Karpas-422 (cell line): ENCODE data around the gene CRPPA. TPM values are rescaled to one million over a fixed set of nuclear protein-coding genes. Genes with fewer than 3 reads are reported as not detected.

ENCODE experiments used
- DNase-seq: peaks from one replicate; pipeline ENCODE4 v3.0.0-alpha.2; 2015
- H2AFZ ChIP-seq: fragments of 200-600 bp; sonication (generic); 2 replicates; pipeline ENCODE4 v1.6.1; 2014; ENCODE audit warnings: antibody characterized with exemption, low read length, mixed read lengths
- H3K27ac ChIP-seq: fragments of 200-600 bp; sonication (generic); 2 replicates; pipeline ENCODE4 v1.5.1; 2014; ENCODE audit warnings: mild to moderate bottlenecking, low read length, moderate library complexity
- H3K27me3 ChIP-seq: fragments of 200-600 bp; sonication (generic); 2 replicates; pipeline ENCODE4 v1.6.1; 2014; ENCODE audit warnings: low read length, mixed read lengths
- H3K36me3 ChIP-seq: fragments of 200-600 bp; sonication (generic); 2 replicates; pipeline ENCODE4 v1.6.1; 2014; ENCODE audit warnings: low read length, mixed read lengths; ENCODE audit not compliant: insufficient read depth
- H3K4me1 ChIP-seq: fragments of 200-600 bp; sonication (generic); 2 replicates; pipeline ENCODE4 v1.6.1; 2014; ENCODE audit warnings: mild to moderate bottlenecking, low read length, mixed read lengths
- H3K4me2 ChIP-seq: fragments of 200-600 bp; sonication (generic); 2 replicates; pipeline ENCODE4 v1.6.1; 2014; ENCODE audit warnings: low read length, low read depth, mild to moderate bottlenecking; ENCODE audit not compliant: poor library complexity, severe bottlenecking
- H3K4me3 ChIP-seq: fragments of 200-600 bp; sonication (generic); 2 replicates; pipeline ENCODE4 v1.5.1; 2014; ENCODE audit warnings: mild to moderate bottlenecking, antibody characterized with exemption, low read length, mixed read lengths
- H3K79me2 ChIP-seq: fragments of 200-600 bp; sonication (generic); 2 replicates; pipeline ENCODE4 v1.6.1; 2014; ENCODE audit warnings: mild to moderate bottlenecking, low read length, mixed read lengths
- H3K9ac ChIP-seq: fragments of 200-600 bp; sonication (generic); 2 replicates; pipeline ENCODE4 v1.6.0; 2014; ENCODE audit warnings: low read length
- H3K9me2 ChIP-seq: fragments of 200-600 bp; sonication (generic), shearing (Covaris generic); replicated peaks from 2 replicates; pipeline ENCODE4 v1.6.0; 2014; ENCODE audit warnings: mild to moderate bottlenecking, low read length, moderate library complexity; ENCODE audit not compliant: insufficient read depth
- H3K9me3 ChIP-seq: fragments of 300-700, 200-600 bp; sonication (generic); 2 replicates; pipeline ENCODE4 v1.6.1; 2014; ENCODE audit warnings: low read length, mixed read lengths
- H4K20me1 ChIP-seq: fragments of 200-600 bp; sonication (generic); 2 replicates; pipeline ENCODE4 v1.6.1; 2014; ENCODE audit warnings: mild to moderate bottlenecking, antibody characterized with exemption, low read length, low read depth; ENCODE audit not compliant: insufficient read depth
- total RNA-seq: library from RNA; depleted of rRNA; stranded (reverse); fragments of >200 nt; shearing (Covaris generic); gene quantifications from 2 replicates; pipeline ENCODE4 v1.2.3, GENCODE V29; 2014; ENCODE audit warnings: low replicate concordance

Gene CRPPA
- total RNA-seq, 1 experiment from 2014 or later = 0.07 TPM

DNA sequence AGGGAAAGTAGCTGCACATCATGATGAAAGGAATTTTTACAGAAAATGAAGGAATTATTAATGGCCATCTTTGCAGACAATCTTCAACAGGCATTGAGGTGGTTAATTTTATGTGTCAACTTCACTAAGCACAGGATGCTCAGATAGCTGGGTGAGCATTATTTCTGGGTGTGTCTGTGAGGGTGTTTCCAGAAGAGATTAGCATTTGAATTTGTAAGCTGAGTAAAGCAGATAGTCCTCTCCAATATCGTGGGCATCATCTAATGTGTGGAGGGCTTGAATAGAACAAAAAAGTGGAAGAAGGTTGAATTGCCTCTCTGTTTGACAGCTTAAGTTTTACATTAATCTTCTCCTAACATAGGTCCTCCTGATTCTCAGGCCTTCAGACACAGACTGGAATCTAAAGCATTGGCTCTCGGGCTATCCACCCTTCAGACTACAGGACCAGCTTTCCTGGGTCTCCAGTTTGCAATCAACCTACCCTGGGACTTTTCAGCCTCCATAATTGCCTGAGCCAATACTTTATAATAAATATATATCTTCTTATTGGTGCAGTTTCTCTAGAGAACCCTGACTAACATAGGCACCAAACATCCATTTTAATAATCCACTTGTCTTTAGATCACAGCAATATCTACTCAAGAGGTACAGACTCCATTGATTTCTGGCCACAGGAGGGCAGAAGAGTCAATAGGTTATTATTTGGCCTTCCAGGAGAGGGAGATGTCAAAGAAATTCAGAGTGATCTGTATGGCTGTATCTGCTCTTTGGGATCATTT lies 10.5 kb upstream of the CRPPA start:
- Histone ChIP-seq H3K27me3 (0 out of 2 replicates have a peak, but pooled peaks cover 2% of the 10 kb centered on the region), H3K4me1 (no peaks in the 10 kb centered on the region), H3K27ac (no peak overlapping the region), H3K9ac (no peak overlapping the region), H3K36me3 (no peaks in the 10 kb centered on the region), H3K9me3 (no peaks in the 10 kb centered on the region), H3K4me3 (no peak overlapping the region), H2AFZ (no peak overlapping the region), H3K9me2 (no peaks in the 10 kb centered on the region), H3K4me2 (no peak overlapping the region), H4K20me1 (no peaks in the 10 kb centered on the region), H3K79me2 (no peaks in the 10 kb centered on the region)
- peak; percentile 78 for DNase-seq

DNA sequence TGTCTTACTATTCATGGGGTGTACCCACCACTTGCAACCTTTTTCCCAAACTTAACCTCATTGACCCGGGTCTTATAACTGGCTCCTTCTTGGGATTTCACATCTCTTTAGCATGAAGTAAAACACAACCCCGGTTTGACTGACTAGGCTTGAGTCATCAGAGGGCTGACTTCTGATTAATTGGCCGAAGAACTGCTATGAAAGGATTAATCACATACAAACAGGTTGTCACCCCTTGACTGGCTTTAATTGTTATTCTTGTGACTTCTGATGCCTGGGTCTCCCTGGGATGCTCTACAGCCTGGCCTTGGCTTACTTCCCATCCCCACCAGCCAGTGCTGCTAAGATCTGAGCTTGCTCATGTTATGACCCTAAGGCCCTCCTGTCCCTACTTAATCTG lies 8.8 kb upstream of the CRPPA start:
- Histone ChIP-seq H3K9me3 (no peaks in the 10 kb centered on the region), H3K9me2 (no peaks in the 10 kb centered on the region), H3K36me3 (no peaks in the 10 kb centered on the region), H3K9ac (no peak overlapping the region), H3K27me3 (0 out of 2 replicates have a peak, but pooled peaks cover 2% of the 10 kb centered on the region), H3K79me2 (no peaks in the 10 kb centered on the region), H3K27ac (no peak overlapping the region), H4K20me1 (no peaks in the 10 kb centered on the region), H3K4me3 (no peak overlapping the region), H3K4me2 (no peak overlapping the region), H3K4me1 (no peaks in the 10 kb centered on the region), H2AFZ (no peak overlapping the region)
- DNase-seq = no peak

DNA sequence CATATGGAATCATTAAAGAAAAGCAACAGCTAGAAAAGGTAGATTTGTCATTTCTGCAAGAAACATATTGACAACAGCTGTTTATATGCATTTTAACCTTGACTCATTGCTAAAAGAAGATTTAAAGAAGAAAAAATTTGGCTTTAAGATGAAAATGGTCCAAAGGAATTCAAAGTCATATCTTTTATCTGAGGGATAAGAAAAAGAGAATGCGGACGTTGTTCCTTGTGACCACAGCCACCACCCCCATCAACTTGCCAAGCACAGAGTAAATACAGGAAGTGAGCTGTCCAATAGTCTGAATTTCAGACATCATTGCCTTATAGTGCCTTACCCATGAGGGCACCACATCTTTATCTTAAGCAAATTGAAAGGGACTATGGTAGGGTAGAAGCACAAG lies 7.3 kb upstream of the CRPPA start:
- Histone ChIP-seq H3K27ac (no peak overlapping the region), H3K4me1 (no peaks in the 10 kb centered on the region), H2AFZ (no peak overlapping the region)

DNA sequence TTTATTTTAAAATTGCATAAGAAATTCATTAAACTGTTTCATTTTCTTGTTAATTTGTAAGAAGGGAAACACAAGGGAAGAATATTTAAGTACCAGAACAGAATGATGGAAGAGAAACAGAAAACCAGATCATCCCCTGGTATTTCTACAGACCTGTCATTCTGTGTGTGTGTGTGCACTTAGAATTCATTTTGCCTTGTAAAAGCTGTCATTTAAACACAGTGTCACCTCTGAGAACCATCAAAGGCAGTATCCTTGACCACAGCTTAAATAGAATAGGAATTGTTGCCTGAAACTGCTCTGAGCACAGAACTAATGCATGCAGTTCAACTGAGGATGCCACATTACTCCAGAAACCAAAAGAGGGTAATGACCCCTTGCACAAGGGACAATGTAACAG lies 6.8 kb upstream of the CRPPA start:
- H3K27ac ChIP-seq = no peak overlapping the region
- H3K9me3 ChIP-seq = no peaks in the 10 kb centered on the region
- H3K9ac ChIP-seq = no peak overlapping the region
- H3K27me3 ChIP-seq = 0 out of 2 replicates have a peak, but pooled peaks cover 2% of the 10 kb centered on the region
- DNase-seq = no peak
- no peaks in the 10 kb centered on the region for H3K36me3 ChIP-seq
- H3K9me2 ChIP-seq = no peaks in the 10 kb centered on the region
- no peak overlapping the region for H2AFZ ChIP-seq
- H3K79me2 ChIP-seq = no peaks in the 10 kb centered on the region
- H3K4me1 ChIP-seq = no peaks in the 10 kb centered on the region
- no peak overlapping the region for H3K4me3 ChIP-seq
- H3K4me2 ChIP-seq = no peak overlapping the region
- H4K20me1 ChIP-seq = no peaks in the 10 kb centered on the region

More for the DNA sequence above, 7.3 kb upstream of the CRPPA start:
- no peak overlapping the region for H3K4me2 ChIP-seq
- H3K36me3 ChIP-seq = no peaks in the 10 kb centered on the region
- no peak overlapping the region for H3K9ac ChIP-seq
- no peaks in the 10 kb centered on the region for H3K79me2 ChIP-seq
- no peaks in the 10 kb centered on the region for H4K20me1 ChIP-seq
- no peak for DNase-seq
- H3K9me2 ChIP-seq = no peaks in the 10 kb centered on the region
- H3K27me3 ChIP-seq = 0 out of 2 replicates have a peak, but pooled peaks cover 2% of the 10 kb centered on the region
- H3K9me3 ChIP-seq = no peaks in the 10 kb centered on the region
- no peak overlapping the region for H3K4me3 ChIP-seq

DNA sequence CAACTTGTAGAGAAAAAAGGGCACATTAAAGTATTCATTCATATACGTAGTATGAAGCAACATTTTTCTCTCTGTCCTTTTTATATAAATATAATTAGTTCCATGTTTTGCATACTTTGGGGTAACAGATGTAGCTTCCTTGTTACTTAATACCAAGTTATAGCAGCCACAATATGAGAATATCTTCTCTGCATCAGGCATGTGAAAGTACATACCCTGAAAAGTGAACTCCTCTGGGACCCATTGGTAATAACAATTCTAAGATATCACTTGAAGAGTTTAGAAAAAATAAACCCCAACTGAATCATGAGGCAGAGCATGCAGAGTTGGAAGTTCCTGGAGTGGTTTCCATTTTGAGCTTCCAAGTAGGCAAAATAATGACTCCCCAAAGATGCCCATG lies 2.4 kb upstream of the CRPPA start:
- no peak overlapping the region for H3K4me3 ChIP-seq
- H2AFZ ChIP-seq = no peak overlapping the region
- no peaks in the 10 kb centered on the region for H3K9me3 ChIP-seq
- H3K36me3 ChIP-seq = no peaks in the 10 kb centered on the region
- no peak overlapping the region for H3K4me2 ChIP-seq
- no peaks in the 10 kb centered on the region for H3K79me2 ChIP-seq
- H3K9me2 ChIP-seq = no peaks in the 10 kb centered on the region
- H3K27me3 ChIP-seq = 0 out of 2 replicates have a peak, but pooled peaks cover 2% of the 10 kb centered on the region
- H3K27ac ChIP-seq = no peak overlapping the region
- no peaks in the 10 kb centered on the region for H4K20me1 ChIP-seq
- DNase-seq = no peak
- no peak overlapping the region for H3K9ac ChIP-seq
- peaks cover 18% of the 10 kb centered on the region for H3K4me1 ChIP-seq

DNA sequence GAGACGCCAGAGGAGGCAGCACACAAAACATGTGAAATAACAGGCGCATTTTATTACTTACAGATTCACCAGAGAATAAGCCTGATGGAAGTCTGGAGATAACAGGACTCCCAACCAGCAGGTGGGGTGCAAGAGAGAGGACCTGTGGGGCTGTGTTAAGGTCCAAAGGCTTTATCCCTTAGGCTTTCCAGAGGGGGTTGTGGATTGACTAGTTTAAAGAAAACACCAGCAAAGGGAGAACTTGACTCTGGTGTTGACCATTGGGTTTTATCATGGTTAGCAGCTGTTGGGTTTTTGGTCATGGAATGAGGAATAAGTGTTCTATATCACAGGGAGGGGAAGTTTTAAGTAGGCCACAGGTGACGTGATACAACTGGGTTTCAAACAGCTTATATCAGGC lies 1.6 kb upstream of the CRPPA start:
- Histone ChIP-seq H2AFZ (no peak overlapping the region), H4K20me1 (no peaks in the 10 kb centered on the region)

DNA sequence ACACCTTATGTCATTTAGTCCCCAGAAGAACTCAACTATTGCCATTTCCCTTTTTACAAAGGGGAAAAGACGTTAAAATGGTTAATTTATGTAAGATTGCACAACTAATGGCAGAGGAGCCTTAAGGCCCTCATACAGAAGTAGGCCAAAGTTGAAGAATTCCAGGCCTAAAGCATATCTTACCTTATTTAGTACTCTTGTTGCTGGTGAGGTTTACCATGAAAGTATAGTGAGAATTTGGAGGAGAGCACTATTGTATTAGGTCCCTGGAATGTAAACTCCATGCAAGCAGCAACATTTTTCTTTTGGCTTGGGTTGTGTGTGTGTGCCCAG lies 731 bp upstream of the CRPPA start:
- H3K4me3 ChIP-seq = no peak overlapping the region
- peak overlapping the region; percentile 12; the same call in 1 of the 2 replicates for H2AFZ ChIP-seq
- H3K79me2 ChIP-seq = no peaks in the 10 kb centered on the region
- H3K36me3 ChIP-seq = no peaks in the 10 kb centered on the region
- no peak overlapping the region for H3K9ac ChIP-seq
- H3K4me2 ChIP-seq = no peak overlapping the region
- H3K4me1 ChIP-seq = peaks cover 18% of the 10 kb centered on the region
- no peak overlapping the region for H3K27ac ChIP-seq
- no peaks in the 10 kb centered on the region for H3K9me2 ChIP-seq
- no peaks in the 10 kb centered on the region for H4K20me1 ChIP-seq
- no peaks in the 10 kb centered on the region for H3K9me3 ChIP-seq
- no peaks in the 10 kb centered on the region for H3K27me3 ChIP-seq
- no peak for DNase-seq

More for the DNA sequence above, 1.6 kb upstream of the CRPPA start:
- H3K27me3 ChIP-seq = no peaks in the 10 kb centered on the region
- H3K4me1 ChIP-seq = peaks cover 18% of the 10 kb centered on the region
- no peaks in the 10 kb centered on the region for H3K36me3 ChIP-seq
- no peaks in the 10 kb centered on the region for H3K9me3 ChIP-seq
- H3K27ac ChIP-seq = no peak overlapping the region
- H3K4me3 ChIP-seq = no peak overlapping the region
- DNase-seq = no peak
- H3K79me2 ChIP-seq = no peaks in the 10 kb centered on the region
- H3K9me2 ChIP-seq = no peaks in the 10 kb centered on the region
- no peak overlapping the region for H3K4me2 ChIP-seq
- H3K9ac ChIP-seq = no peak overlapping the region

DNA sequence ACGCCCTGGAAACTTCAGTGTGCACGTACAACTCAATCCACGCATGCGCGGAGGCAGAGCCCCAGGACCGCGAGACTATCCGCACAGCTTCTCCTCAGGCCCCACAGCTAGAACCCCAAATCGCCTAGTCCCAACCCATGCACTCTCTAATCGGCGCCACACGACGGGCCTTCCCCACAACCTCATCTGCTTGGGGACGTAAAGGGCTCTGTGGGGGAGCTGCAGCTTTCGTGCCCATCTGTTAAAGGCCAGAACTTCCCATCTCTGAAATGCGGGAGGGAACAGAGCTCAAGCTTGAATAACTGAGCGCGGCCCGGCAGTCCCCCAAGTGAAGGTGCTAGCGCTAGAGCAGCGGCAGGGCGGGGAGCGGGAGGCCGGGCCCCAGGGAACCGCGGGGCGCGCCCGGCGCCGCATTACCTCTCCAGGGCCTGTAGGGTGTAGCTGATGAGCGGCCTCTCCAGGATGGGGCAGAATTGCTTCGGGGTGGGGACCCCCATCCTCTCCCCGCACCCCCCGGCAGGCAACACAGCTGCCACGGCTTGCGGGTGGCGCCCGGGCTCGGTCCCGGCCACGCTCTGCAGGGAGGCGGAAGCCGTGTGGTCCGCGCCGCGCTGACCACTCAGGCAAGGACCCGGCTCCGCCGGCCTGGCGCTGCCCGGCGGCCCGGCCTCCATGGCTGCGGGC lies 547 bp downstream of the CRPPA start:
- no peaks in the 10 kb centered on the region for H3K36me3 ChIP-seq
- no peak overlapping the region for H3K27ac ChIP-seq
- H3K27me3 ChIP-seq = no peaks in the 10 kb centered on the region
- H3K4me3 ChIP-seq = peak overlapping the region; percentile 78
- no peaks in the 10 kb centered on the region for H3K9me2 ChIP-seq
- no peaks in the 10 kb centered on the region for H4K20me1 ChIP-seq
- H3K4me1 ChIP-seq = peaks cover 18% of the 10 kb centered on the region
- no peaks in the 10 kb centered on the region for H3K79me2 ChIP-seq
- H3K4me2 ChIP-seq = peak overlapping the region; percentile 90
- no peaks in the 10 kb centered on the region for H3K9me3 ChIP-seq
- DNase-seq = peak; percentile 95
- peak overlapping the region; percentile 98 for H2AFZ ChIP-seq
- peak overlapping the region; percentile 87 for H3K9ac ChIP-seq
